ENCODE data around the gene ADORA1.

GRCh38 chr1:203173011-203173555 lies 45.6 kb downstream of the ADORA1 start:
- TF ChIP-seq CTCF (IDR thresholded peaks at IDR 0.05; ENCODE audit: extremely low read depth in 1 of 2, insufficient read depth in 1 of 2, low read depth in 1 of 2, low read length in 2 of 2) = no peak
- no peak for TF ChIP-seq JUN (IDR thresholded peaks at IDR 0.05; ENCODE audit: borderline replicate concordance, insufficient read depth, insufficient read length, low read depth)
- no peak for TF ChIP-seq FOS (IDR thresholded peaks at IDR 0.05; ENCODE audit: borderline replicate concordance, insufficient read depth, low read length)
- TF ChIP-seq EZH2 (IDR thresholded peaks at IDR 0.05; ENCODE audit: borderline replicate concordance, low read depth, low read length, severe bottlenecking) = no peak
- no peak for TF ChIP-seq POLR2A (IDR thresholded peaks at IDR 0.05; ENCODE audit: low read depth, low read length)
